ENCODE measurements around the gene ARSG. TPM values are rescaled to one million over a fixed set of nuclear protein-coding genes. Genes with fewer than 3 reads are reported as not detected.

ARSG gene
- total and polyA plus RNA-seq, 2 of the 13 experiments (the other 11 are each of a cell fraction or from before 2014, with no cell fraction given) = 3.7 to 15.2 TPM

DNA sequence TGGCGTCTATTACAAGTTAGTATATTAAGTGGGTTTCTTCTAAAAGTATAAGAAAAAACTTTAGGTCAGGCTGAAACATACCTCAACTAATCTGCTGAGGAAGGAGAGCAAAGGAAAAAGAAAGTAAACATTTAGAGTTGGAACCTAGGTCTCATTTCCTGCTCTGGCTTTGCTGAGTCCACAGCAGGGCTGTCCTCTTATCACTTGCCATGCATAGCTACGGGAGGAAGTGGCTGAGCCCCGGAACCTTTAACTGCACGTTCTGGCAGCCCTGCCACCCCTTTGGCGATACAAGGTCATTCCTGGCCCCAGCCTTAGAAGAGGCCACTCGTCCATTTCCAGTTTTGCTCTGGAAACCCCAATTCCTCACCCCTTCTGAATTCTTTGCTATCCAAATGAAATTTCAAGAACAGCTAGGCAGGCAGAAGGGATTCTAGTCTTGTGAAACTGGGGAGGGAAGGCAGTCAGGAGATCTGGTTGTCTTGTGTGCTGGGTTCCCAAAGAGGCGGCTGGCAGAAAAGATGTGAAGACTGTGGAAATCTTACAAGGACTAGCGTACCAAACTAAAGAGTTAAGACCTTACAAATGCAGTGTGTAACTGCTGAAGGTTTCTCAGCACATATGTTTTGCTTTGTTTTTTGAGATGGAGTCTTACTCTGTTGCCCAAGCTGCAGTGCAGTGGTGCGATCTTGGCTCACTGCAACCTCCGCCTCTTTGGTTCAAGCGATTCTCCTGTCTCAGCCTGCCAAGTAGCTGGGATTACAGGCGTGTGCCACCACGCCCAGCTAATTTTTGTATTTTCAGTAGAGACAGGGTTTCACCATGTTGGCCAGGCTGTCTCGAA lies 146.9 kb downstream of the ARSG start (continued):
- TF ChIP-seq, protein P1, sequence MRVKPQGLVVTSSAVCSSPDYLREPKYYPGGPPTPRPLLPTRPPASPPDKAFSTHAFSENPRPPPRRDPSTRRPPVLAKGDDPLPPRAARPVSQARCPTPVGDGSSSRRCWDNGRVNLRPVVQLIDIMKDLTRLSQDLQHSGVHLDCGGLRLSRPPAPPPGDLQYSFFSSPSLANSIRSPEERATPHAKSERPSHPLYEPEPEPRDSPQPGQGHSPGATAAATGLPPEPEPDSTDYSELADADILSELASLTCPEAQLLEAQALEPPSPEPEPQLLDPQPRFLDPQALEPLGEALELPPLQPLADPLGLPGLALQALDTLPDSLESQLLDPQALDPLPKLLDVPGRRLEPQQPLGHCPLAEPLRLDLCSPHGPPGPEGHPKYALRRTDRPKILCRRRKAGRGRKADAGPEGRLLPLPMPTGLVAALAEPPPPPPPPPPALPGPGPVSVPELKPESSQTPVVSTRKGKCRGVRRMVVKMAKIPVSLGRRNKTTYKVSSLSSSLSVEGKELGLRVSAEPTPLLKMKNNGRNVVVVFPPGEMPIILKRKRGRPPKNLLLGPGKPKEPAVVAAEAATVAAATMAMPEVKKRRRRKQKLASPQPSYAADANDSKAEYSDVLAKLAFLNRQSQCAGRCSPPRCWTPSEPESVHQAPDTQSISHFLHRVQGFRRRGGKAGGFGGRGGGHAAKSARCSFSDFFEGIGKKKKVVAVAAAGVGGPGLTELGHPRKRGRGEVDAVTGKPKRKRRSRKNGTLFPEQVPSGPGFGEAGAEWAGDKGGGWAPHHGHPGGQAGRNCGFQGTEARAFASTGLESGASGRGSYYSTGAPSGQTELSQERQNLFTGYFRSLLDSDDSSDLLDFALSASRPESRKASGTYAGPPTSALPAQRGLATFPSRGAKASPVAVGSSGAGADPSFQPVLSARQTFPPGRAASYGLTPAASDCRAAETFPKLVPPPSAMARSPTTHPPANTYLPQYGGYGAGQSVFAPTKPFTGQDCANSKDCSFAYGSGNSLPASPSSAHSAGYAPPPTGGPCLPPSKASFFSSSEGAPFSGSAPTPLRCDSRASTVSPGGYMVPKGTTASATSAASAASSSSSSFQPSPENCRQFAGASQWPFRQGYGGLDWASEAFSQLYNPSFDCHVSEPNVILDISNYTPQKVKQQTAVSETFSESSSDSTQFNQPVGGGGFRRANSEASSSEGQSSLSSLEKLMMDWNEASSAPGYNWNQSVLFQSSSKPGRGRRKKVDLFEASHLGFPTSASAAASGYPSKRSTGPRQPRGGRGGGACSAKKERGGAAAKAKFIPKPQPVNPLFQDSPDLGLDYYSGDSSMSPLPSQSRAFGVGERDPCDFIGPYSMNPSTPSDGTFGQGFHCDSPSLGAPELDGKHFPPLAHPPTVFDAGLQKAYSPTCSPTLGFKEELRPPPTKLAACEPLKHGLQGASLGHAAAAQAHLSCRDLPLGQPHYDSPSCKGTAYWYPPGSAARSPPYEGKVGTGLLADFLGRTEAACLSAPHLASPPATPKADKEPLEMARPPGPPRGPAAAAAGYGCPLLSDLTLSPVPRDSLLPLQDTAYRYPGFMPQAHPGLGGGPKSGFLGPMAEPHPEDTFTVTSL (CRISPR knock-in tag; IDR thresholded peaks at IDR 0.05; ENCODE audit: borderline replicate concordance) = peak; percentile 56; the same call in 1 of the 2 replicates
- TF ChIP-seq ZNF317 (CRISPR knock-in tag; IDR thresholded peaks at IDR 0.05) (no peak), WIZ (CRISPR knock-in tag; IDR thresholded peaks at IDR 0.05) (0 out of 2 replicates have a peak, but pooled peaks have one; percentile 36), ZNF883 (CRISPR knock-in tag; IDR thresholded peaks at IDR 0.05; ENCODE audit: not compliant biosample characterization) (no peak), HNF4G (IDR thresholded peaks at IDR 0.05; ENCODE audit: borderline replicate concordance, low read depth, low read length) (no peak), HNF4G (CRISPR knock-in tag; IDR thresholded peaks at IDR 0.05; ENCODE audit: borderline replicate concordance, low read depth) (no peak; the same call in 1 of the 2 replicates), ZNF296 (CRISPR knock-in tag; conservative IDR thresholded peaks at IDR 0.05) (no peak), ZNF839 (CRISPR knock-in tag; IDR thresholded peaks at IDR 0.05; ENCODE audit: borderline replicate concordance) (no peak), HNRNPH1 (optimal IDR thresholded peaks at IDR 0.05; ENCODE audit: low read depth, low read length) (no peak)
- TF ChIP-seq, protein P2, sequence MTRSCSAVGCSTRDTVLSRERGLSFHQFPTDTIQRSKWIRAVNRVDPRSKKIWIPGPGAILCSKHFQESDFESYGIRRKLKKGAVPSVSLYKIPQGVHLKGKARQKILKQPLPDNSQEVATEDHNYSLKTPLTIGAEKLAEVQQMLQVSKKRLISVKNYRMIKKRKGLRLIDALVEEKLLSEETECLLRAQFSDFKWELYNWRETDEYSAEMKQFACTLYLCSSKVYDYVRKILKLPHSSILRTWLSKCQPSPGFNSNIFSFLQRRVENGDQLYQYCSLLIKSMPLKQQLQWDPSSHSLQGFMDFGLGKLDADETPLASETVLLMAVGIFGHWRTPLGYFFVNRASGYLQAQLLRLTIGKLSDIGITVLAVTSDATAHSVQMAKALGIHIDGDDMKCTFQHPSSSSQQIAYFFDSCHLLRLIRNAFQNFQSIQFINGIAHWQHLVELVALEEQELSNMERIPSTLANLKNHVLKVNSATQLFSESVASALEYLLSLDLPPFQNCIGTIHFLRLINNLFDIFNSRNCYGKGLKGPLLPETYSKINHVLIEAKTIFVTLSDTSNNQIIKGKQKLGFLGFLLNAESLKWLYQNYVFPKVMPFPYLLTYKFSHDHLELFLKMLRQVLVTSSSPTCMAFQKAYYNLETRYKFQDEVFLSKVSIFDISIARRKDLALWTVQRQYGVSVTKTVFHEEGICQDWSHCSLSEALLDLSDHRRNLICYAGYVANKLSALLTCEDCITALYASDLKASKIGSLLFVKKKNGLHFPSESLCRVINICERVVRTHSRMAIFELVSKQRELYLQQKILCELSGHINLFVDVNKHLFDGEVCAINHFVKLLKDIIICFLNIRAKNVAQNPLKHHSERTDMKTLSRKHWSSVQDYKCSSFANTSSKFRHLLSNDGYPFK (CRISPR knock-in tag; IDR thresholded peaks at IDR 0.05; ENCODE audit: borderline replicate concordance) = 0 out of 2 replicates have a peak, but pooled peaks have one; percentile 43
- TF ChIP-seq, protein P3, sequence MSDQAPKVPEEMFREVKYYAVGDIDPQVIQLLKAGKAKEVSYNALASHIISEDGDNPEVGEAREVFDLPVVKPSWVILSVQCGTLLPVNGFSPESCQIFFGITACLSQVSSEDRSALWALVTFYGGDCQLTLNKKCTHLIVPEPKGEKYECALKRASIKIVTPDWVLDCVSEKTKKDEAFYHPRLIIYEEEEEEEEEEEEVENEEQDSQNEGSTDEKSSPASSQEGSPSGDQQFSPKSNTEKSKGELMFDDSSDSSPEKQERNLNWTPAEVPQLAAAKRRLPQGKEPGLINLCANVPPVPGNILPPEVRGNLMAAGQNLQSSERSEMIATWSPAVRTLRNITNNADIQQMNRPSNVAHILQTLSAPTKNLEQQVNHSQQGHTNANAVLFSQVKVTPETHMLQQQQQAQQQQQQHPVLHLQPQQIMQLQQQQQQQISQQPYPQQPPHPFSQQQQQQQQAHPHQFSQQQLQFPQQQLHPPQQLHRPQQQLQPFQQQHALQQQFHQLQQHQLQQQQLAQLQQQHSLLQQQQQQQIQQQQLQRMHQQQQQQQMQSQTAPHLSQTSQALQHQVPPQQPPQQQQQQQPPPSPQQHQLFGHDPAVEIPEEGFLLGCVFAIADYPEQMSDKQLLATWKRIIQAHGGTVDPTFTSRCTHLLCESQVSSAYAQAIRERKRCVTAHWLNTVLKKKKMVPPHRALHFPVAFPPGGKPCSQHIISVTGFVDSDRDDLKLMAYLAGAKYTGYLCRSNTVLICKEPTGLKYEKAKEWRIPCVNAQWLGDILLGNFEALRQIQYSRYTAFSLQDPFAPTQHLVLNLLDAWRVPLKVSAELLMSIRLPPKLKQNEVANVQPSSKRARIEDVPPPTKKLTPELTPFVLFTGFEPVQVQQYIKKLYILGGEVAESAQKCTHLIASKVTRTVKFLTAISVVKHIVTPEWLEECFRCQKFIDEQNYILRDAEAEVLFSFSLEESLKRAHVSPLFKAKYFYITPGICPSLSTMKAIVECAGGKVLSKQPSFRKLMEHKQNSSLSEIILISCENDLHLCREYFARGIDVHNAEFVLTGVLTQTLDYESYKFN (CRISPR knock-in tag; conservative IDR thresholded peaks at IDR 0.05) = peak; percentile 85
- TF ChIP-seq, protein P4, sequence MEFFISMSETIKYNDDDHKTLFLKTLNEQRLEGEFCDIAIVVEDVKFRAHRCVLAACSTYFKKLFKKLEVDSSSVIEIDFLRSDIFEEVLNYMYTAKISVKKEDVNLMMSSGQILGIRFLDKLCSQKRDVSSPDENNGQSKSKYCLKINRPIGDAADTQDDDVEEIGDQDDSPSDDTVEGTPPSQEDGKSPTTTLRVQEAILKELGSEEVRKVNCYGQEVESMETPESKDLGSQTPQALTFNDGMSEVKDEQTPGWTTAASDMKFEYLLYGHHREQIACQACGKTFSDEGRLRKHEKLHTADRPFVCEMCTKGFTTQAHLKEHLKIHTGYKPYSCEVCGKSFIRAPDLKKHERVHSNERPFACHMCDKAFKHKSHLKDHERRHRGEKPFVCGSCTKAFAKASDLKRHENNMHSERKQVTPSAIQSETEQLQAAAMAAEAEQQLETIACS (CRISPR knock-in tag; IDR thresholded peaks at IDR 0.05) = no peak
